ENCODE data around the gene ARHGAP11B.
"Not testable (repeated sequence)": the region's sequence is repeated elsewhere in the genome, so short reads cannot be mapped to it uniquely, and the experiment has no call there.

ARHGAP11B gene
- long read RNA-seq, result 0 reads

DNA sequence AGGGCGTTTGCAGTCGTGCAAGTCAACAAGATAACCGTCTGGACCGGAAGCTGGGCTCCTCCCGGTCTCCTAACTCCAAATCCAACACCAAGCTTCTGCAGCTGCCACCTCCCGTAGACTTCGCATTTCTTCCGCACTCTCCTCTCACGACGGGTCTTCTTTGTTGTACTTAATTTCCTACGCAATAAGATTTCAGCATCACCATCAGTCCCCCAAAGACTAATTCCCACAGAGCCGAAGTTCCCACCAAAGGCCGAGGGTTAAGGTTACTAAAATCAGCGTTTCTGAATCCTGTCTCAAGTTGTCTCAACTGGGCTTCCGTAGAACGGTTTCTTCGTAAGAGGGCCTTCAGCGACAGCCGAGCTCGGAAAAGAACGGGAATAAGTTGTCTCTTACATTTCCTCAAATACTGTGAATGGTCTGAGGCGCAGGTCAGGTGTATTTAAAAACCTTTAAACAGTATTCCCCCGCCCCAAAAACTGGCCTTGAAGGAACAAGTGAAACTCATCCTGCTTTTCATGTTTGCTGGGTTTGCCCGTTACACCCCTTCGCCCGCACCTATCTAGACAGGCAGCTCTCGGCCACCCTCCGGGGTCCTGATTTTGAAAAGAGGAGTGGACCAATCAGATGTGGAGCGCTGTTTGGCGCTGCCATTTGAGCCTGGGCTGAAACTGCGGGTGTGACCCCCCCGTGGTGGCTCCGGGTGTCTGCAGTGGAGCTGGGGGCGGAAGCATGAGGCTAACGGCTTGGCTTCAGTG is at the start of gene ARHGAP11B:
TSS of gene ARHGAP11B (plus strand) at position 693 of the 758 bp plus-strand sequence.
- intact Hi-C loops (cut with DNase I), result not testable (repeated sequence)
- DNase-seq, result peak; percentile 88
- peak; percentile 97 for ATAC-seq

DNA sequence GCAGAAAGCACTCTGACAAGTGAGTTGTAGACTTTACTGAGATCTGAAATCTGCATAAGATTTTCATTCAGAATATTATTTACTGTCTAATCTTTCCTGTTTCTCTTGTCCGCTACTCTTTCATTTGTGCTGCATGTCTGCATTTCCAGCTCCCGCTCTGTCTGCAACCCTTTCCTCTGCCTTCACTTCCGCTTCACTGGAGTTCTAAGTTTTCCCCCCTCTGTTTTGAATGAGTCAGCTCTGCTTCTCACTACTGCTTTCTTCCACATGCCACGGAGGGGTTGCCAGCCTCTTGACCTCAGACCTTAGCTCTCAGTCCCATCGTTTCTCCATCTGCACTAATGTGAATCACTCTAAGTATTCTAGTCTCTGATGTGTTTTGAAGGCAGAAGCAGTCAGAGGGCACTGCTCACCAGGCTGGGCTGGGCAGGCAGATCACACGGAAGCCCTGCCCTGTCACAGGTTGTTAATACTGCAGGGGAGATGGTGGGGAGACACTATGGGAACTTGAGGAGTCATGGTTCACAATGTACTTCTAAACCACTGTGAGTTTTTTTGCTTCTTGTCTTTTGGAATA is 46.4 kb upstream of the ARHGAP11B start:
- intact Hi-C loops (cut with DNase I); DNase-seq: not testable (repeated sequence)
- ATAC-seq, result peak in 1 of 2 donors; percentile 56

DNA sequence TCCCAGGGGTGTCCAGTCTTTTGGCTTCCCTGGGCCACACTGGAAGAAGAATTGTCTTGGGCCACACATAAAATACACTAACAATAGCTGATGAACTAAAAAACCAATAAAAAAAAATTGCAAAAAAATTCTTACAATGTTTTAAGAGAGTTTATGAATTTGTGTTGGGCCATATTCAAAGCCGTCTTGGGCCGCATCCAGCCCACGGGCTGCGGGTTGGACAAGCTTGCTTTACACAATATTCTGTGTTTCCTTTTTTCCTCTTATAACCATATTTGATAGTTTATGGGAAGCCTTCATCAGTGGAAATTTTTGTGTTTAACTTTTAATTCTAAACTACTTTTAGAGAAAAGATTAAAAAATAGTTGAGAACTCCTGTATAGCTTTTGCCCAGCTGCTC is 45.2 kb upstream of the ARHGAP11B start:
- DNase-seq; intact Hi-C loops (cut with DNase I); ATAC-seq: not testable (repeated sequence)

DNA sequence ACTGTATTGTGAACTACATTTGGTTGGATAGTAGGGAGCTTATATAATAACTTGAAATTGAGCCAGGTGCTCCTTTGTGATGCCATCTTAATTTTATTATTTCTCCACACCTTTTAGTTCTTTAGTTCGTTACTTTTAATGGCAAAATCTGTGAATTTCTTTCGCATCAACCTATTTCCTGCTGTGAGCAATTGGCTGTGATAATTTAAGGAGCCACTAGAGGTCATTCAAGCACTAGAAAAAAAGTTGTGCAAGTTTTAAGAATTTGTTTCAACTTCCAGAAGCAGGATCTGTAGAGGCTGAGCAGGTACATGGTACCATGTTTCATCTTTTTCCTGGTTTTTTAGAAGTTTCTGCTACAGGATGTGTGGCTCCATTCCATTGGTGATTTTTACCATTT is 27.0 kb upstream of the ARHGAP11B start:
- ATAC-seq; intact Hi-C loops (cut with DNase I): not testable (repeated sequence)

DNA sequence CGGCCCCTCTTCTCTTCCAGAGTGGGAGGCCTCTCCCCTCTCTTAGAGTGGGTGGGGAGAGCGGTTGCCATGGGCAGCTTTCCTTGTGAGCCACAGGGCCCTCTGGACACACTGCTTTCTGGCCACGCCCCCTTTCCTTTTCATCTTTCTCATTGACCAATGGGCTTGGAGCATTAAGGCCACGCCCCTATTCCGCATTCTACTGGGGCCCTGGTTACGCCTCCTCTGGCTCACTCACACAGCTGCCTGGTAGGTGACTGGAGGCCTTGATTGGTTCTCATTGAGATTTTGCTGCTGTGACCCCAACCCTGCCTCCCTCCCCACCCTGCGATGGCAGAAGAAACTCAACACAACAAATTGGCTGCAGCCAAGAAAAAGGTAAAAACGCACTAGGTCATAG is 22.1 kb upstream of the ARHGAP11B start, which contains the start of gene GOLGA8H:
TSS of gene GOLGA8H (plus strand) at position 233 of the 400 bp plus-strand sequence. CDS start at position 331, 98 bp downstream.
- ATAC-seq; intact Hi-C loops (cut with DNase I); DNase-seq: not testable (repeated sequence)

More for the DNA sequence above, 27.0 kb upstream of the ARHGAP11B start:
- DNase-seq, result not testable (repeated sequence)

DNA sequence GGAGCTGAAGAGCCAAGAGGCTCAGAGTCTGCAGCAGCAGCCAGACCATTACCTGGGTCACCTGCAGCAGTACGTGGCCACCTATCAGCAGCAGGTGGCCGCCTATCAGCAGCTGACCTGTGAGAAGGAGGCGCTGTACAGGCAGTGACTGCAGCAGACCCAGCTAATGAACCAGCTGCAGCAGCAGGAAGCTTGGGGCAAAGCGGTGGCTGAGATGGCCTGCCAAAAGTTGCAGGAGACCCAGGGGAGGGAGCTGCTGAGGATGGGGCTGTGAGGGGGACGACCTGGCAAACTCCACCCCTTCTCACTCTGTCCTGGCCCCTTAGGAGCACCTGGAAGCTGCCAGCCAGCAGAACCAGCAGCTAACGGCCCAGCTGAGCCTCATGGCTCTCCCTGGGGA is 13.7 kb upstream of the ARHGAP11B start:
- DNase-seq; ATAC-seq; intact Hi-C loops (cut with DNase I): not testable (repeated sequence)

DNA sequence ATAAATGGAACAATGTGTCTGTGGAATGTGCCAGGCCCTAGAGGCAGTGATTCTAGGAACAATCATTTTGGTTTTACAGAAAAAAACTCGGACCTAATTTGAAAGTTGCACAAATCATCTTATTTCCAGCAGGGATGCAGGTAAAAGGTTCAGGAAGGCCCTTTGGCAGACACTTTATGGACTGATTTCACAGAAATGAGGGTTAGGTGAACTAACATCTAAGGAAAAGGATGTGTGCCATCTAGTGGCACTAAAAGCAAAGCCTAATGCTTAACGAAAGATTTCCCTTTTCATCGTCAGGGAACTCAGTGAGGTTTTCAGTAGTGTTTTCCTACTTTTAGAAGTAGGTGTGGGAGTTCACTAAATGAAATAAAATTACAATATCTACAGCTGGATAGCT is 4.6 kb upstream of the ARHGAP11B start:
- ATAC-seq; intact Hi-C loops (cut with DNase I); DNase-seq: not testable (repeated sequence)

DNA sequence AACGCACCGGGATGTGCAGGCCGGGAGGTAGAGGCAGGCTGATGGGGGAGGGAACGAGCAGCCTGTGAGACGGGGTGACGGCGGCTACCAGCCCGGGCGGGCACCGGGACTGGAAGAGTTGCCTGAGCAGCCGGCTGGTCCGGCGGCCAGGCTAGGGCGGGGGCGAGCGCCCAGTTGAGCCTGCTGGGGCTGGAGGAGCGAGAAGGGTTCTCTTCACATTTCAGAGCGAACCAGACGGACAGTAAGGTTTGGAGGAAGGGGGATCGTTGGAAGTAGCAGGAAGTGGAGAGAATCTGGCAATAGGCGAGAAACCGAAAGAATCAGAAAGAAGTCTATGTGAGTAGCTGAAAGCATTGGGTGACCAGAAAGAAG is 252 bp downstream of the ARHGAP11B start:
- DNase-seq; ATAC-seq; intact Hi-C loops (cut with DNase I): not testable (repeated sequence)

DNA sequence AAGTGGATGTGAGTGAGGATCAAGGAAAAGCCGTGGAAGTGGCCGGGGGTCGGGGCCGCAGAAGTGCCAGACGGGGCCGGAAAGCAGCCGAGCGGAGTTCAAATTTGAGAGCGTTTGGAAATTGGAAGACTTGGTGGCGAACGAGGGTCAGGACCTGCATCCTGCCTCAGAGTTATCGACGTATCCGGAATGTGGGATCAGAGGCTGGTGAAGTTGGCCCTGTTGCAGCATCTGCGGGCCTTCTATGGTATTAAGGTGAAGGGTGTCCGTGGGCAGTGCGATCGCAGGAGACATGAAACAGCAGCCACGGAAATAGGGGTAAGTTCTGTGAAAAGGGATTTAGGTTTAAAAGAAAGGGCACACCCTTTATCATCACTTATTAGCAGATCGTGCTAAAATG is 704 bp downstream of the ARHGAP11B start:
- intact Hi-C loops (cut with DNase I); ATAC-seq; DNase-seq: not testable (repeated sequence)

DNA sequence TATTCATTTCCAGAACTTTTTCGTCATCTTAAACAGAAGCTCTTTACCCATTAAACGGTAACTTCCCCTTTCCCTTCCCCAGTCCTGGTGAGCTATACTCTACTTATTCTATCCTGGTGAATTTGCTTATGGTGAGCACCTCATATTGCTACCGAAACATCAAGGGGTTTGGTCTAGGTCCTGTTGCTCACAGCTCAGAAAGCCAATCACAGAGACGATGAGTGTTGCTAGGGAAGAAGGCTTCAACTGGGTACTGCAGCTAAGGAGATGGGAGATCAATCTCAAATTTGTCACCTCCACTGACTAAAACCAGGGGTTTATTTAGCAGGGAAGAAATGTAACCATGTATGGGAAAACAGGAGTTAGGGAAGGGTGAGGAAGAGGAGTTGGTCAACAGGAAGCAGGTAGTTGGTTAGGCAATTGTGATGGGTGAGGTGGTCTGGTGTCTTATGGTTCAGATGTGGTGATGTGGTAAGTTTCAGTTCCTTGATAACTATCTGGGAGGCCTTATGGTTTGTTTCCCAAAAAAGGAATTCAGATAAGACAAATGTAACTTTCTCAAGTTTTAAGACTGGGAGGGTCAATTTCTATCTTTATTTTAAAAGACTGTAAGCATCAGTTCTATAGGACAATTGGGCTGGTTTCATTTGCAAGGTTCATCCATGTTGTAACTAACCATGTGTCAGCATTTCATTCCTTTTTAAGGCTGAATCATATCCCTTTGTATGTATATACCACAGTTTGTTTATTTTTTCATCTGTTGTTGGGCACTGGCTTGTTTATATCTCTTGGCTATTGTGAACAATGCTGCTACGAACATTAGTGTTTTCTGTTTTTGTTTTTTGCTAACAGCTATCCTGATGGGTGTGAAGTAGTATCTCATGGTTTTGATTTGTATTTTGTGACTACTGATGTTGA is 24.3 kb downstream of the ARHGAP11B start:
- no peak for ATAC-seq
- no peak for DNase-seq
- intact Hi-C loops (cut with DNase I), result no loop called here

DNA sequence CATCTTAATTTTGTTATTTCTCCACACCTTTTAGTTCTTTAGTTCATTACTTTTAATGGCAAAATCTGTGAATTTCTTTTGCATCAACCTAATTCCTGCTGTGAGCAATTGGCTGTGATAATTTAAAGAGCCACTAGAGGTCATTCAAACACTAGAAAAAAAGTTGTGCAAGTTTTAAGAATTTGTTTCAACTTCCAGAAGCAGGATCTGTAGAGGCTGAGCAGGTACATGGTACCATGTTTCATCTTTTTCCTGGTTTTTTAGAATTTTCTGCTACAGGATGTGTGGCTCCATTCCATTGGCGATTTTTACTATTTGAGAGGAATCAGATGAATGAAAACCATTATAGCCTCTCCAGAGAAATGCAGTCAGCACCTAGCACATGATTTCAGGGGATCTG is 35.2 kb downstream of the ARHGAP11B start:
- intact Hi-C loops (cut with DNase I); ATAC-seq; DNase-seq: not testable (repeated sequence)

DNA sequence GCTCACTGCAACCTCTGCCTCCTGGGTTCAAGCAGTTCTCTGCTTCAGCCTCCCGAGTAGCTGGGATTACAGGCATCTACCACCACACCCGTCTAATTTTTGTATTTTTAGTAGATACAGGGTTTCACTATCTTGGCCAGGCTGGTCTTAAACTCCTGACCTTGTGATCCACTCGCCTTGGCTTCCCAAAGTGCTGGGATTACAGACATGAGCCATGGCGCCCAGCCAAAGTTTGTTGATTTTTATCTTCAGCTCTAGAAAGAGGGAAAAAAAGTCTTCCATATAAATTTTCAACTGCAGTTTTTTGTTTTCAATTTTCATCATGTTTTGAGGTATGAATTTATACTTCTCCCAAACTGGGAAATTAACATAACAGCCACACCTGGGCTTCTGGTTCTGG is 43.7 kb downstream of the ARHGAP11B start:
- ATAC-seq; DNase-seq; intact Hi-C loops (cut with DNase I): not testable (repeated sequence)

DNA sequence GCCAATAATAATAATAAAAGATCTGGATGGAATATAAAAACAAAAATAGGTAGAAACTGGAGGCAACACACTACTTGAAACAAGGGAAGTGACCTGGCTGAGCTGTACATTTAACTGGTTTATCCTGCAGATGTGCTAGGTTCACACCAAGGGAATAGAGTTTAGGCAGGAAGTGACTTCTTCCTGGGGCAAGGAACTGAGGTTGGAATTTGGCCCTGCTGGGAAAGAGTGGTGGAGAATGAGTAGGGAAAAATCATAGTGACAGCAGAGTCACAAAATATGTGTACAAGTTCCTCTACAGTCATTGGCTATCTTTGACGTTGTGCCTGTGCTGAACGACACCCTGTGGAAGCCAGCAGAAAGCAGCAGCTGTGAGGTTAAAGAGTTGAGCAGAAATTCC is 44.1 kb downstream of the ARHGAP11B start:
- ATAC-seq, result no peak
- DNase-seq, result no peak
- intact Hi-C loops (cut with DNase I), result no loop called here

DNA sequence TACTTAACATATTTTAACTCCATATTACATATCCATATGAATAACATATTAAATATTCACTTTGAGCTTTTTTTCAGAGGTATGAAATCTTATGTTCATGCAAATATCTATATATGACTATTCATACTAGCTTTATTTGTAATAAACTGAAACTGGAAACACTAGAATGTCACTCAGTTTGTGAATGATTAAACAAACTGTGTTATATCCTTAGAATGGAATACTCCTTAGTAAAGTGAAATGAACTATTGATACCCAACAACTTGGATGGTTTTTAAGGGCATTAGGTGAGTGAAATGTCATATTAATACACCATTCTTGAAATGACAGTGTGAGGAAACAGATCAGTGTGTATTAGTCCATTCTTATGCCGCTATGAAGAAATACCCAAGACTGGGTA is 45.4 kb downstream of the ARHGAP11B start:
- ATAC-seq, result no peak
- intact Hi-C loops (cut with DNase I), result no loop called here
- no peak for DNase-seq

DNA sequence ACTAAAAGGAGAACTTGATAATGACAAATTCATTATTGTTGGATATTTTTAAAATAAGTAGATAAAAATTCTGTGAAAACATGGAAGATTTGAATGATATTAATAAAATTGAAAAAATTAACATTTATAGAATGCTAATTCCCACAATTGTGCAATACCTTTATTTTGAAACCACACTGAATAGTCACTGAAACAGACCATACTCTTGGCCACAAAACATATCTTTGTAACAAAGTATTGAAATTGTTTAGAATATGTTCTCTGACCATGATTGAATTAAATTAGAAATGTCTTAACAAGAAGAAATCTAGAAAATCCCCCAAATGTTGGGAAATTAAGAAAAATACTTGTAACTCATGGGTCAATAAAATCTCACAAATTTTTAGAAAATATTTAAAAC is 49.2 kb downstream of the ARHGAP11B start:
- no peak for DNase-seq

DNA sequence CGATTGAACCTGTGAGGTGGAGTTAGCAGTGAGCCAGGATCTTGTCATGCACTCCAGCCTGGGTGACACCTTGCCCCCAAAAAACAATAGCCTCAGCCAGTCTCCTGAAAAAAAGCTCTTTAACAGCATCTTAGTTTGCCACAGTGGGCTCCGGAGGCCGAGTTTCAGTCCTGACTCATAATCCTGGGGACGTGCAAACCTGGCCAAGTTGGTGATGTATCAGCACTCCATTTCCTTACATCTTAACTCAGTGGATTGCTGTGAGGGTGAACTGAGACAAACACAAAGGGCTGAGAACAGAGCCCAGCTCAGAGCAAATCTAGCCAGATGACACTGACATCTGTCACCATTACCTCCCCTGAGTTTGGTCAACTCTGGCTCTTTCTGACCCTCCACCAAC is 50.0 kb downstream of the ARHGAP11B start:
- ATAC-seq; DNase-seq; intact Hi-C loops (cut with DNase I): not testable (repeated sequence)

More for the DNA sequence above, 49.2 kb downstream of the ARHGAP11B start:
- intact Hi-C loops (cut with DNase I), result no loop called here
- no peak for ATAC-seq

DNA sequence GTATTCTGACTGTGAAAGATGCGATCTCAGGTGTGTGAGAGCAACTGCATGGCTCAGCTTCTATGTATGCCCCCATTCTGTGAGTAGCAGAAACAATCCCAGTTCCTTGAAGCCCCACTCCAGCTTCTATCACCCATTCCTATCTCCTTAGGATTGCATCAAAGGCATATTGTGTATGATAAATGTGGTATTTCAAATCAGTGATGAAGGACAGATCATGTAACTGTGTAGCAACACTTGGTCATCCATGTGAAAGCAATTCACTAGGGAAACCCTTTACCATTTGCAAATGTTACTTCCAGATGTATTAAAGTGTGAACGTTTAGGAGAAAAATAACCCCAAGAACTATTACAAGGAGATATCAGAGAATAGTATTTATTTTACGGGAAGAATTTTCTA is 55.1 kb downstream of the ARHGAP11B start:
- ATAC-seq; DNase-seq; intact Hi-C loops (cut with DNase I): not testable (repeated sequence)

DNA sequence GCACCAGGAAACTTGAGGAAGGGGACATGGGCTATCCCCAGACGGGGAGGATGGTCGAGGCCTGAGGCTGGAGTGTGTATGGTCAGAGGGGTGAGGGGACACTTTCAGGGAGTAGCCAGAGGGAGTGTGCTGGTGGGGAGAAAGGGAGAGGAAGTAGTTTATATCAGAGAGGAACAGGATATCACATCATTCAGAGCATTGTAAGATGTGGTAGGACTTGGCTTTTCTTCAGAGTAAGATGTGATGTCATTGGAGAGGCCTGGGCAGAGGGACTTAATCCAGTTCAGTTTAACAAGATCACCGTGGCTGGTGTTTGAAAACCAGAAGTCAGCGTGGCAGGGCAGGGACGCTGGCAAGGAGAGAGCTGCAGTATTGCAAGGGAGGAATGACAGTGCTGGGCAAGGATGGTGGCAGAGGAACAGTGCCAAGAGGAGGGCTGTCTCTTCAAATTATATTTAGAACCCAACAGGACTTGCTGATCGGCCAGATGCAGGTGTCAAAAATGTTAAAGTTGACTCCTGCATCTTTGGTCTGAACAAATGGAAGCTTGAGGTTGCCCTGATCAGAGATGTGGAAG is 59.9 kb downstream of the ARHGAP11B start:
- ATAC-seq, result peak; percentile 77 to 79
- not testable (repeated sequence) for DNase-seq

DNA sequence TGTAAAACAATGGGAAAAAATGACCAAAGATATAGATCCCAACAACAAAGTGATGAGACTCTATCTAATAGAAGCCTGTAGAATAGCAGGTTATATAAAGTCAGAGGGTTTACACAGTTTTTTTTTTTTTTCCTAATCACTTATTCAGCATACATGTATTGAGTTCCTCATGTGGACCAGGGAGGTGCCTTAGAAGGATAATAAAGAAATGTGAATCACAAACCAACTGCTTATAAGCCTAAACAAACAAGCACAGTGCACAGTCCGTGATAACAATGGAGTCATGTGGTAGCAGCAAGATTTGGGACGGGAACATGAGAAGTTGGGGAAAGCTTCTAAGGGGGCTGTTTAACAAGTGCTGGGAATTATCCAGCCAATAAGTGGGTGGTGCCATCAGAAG is 60.7 kb downstream of the ARHGAP11B start:
- DNase-seq; intact Hi-C loops (cut with DNase I); ATAC-seq: not testable (repeated sequence)

More for the DNA sequence above, 59.9 kb downstream of the ARHGAP11B start:
- intact Hi-C loops (cut with DNase I), result not testable (repeated sequence)
